Myocyte (in vitro differentiated cells): ENCODE measurements around the gene HINFP. TPM values are rescaled to one million over a fixed set of nuclear protein-coding genes. Genes with fewer than 3 reads are reported as not detected.
"Not testable (repeated sequence)": the region's sequence is repeated elsewhere in the genome, so short reads cannot be mapped to it uniquely, and the experiment has no call there.

Experiments used
- DNase-seq: peaks from one replicate; pipeline ENCODE4 v3.0.0-alpha.2; 2012; ENCODE audit warnings: low read depth
- total RNA-seq: library from RNA; depleted of rRNA; stranded (reverse); fragments of >200 nt; gene quantifications from 2 replicates; pipeline ENCODE4 v1.2.3, GENCODE V29; 2014

Gene HINFP
- total RNA-seq, 1 donor from 2014 or later: 16.7 TPM

- DNase-seq: no peak
Observed at GRCh38 chr11:119181677-119182412, 60.5 kb downstream of the HINFP start.

GRCh38 chr11:119184399-119184798 is 63.0 kb downstream of the HINFP start:
- DNase-seq: not testable (repeated sequence)

Other genes with a start within 250 kb of the HINFP start
- not detected in 2 replicates for gene CXCR5, start 237.7 kb upstream of the HINFP start, total RNA-seq
- 15.2 and 22.1 TPM in 2 replicates for gene BCL9L, start 195.7 kb upstream of the HINFP start, total RNA-seq
- gene UPK2, start 165.3 kb upstream of the HINFP start, total RNA-seq: not detected in 2 replicates
- gene FOXR1, start 149.8 kb upstream of the HINFP start, total RNA-seq: not detected in 2 replicates
- 14.6 and 15.7 TPM in 2 replicates for gene CENATAC, start 123.4 kb upstream of the HINFP start, total RNA-seq
- gene RPS25, start 103.2 kb upstream of the HINFP start, total RNA-seq: 960 and 1,378 TPM in 2 replicates
- 42.4 and 53.9 TPM in 2 replicates for gene TRAPPC4, start 102.8 kb upstream of the HINFP start, total RNA-seq
- 19.0 and 19.3 TPM in 2 replicates for gene SLC37A4, start 90.7 kb upstream of the HINFP start, total RNA-seq
- gene HYOU1, start 64.4 kb upstream of the HINFP start, total RNA-seq: 104 and 157 TPM in 2 replicates
- gene VPS11, start 53.8 kb upstream of the HINFP start, total RNA-seq: 21.2 and 22.0 TPM in 2 replicates
- 4.1 and 10.3 TPM in 2 replicates for gene HMBS, start 36.7 kb upstream of the HINFP start, total RNA-seq
- 24.5 and 25.5 TPM in 2 replicates for gene DPAGT1, start 19.7 kb upstream of the HINFP start, total RNA-seq
- 19.3 and 19.7 TPM in 2 replicates for gene C2CD2L, start 14.2 kb upstream of the HINFP start, total RNA-seq
- gene ABCG4, start 27.5 kb downstream of the HINFP start, total RNA-seq: 0.08 and 0.16 TPM in 2 replicates
- gene NLRX1, start 47.1 kb downstream of the HINFP start, total RNA-seq: 22.8 and 24.1 TPM in 2 replicates
- not detected in 2 replicates for gene NHERF4, start 63.9 kb downstream of the HINFP start, total RNA-seq
- 8.2 and 9.1 TPM in 2 replicates for gene CBL, start 84.8 kb downstream of the HINFP start, total RNA-seq
- gene MCAM, start 195.6 kb downstream of the HINFP start, total RNA-seq: 57.3 and 68.7 TPM in 2 replicates
- gene RNF26, start 212.9 kb downstream of the HINFP start, total RNA-seq: 2.6 and 3.8 TPM in 2 replicates
- 71.5 and 72.1 TPM in 2 replicates for gene C1QTNF5, start 219.3 kb downstream of the HINFP start, total RNA-seq
- gene MFRP, start 225.1 kb downstream of the HINFP start, total RNA-seq: 0.05 and 0.31 TPM in 2 replicates